Measurements from ENCODE around the gene TMED9.
"Not testable (repeated sequence)": the region's sequence is repeated elsewhere in the genome, so short reads cannot be mapped to it uniquely, and the experiment has no call there.

- TF ChIP-seq, protein P1, sequence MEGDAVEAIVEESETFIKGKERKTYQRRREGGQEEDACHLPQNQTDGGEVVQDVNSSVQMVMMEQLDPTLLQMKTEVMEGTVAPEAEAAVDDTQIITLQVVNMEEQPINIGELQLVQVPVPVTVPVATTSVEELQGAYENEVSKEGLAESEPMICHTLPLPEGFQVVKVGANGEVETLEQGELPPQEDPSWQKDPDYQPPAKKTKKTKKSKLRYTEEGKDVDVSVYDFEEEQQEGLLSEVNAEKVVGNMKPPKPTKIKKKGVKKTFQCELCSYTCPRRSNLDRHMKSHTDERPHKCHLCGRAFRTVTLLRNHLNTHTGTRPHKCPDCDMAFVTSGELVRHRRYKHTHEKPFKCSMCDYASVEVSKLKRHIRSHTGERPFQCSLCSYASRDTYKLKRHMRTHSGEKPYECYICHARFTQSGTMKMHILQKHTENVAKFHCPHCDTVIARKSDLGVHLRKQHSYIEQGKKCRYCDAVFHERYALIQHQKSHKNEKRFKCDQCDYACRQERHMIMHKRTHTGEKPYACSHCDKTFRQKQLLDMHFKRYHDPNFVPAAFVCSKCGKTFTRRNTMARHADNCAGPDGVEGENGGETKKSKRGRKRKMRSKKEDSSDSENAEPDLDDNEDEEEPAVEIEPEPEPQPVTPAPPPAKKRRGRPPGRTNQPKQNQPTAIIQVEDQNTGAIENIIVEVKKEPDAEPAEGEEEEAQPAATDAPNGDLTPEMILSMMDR (IDR thresholded peaks at IDR 0.05) = not testable (repeated sequence)
- TF ChIP-seq POLR2A, POLR2AphosphoS5 (IDR thresholded peaks at IDR 0.05): not testable (repeated sequence)
Measured at GRCh38 chr5:177645462-177645861, 53.5 kb downstream of the TMED9 start.

Measured in transverse colon (tissue), 4 donors.